DLD1 (cell line): ENCODE results near the gene HSPA1L.
"Not testable (repeated sequence)": the region's sequence is repeated elsewhere in the genome, so short reads cannot be mapped to it uniquely, and the experiment has no call there.

Source experiments
- in situ Hi-C: cut with HindIII; loops from 2 replicates; pipeline ENCODE4 v1.10.0; 2017; ENCODE audit warnings: low sequenced_read_pairs

The HSPA1L gene

GRCh38 chr6:31837369-31838113 is 22.5 kb upstream of the HSPA1L start:
- in situ Hi-C loops, result no loop called here

- in situ Hi-C loops, result no loop called here
Measured at GRCh38 chr6:31836474-31837368, 21.6 kb upstream of the HSPA1L start.

- in situ Hi-C loops, result no loop called here
Measured at GRCh38 chr6:31836047-31836473, 21.0 kb upstream of the HSPA1L start.

GRCh38 chr6:31834367-31835250 is 19.5 kb upstream of the HSPA1L start:
- in situ Hi-C loops, result no loop called here

GRCh38 chr6:31831350-31832215 is 16.5 kb upstream of the HSPA1L start:
- in situ Hi-C loops, result no loop called here

GRCh38 chr6:31830886-31831335 is 15.8 kb upstream of the HSPA1L start:
- in situ Hi-C loops, result no loop called here

- in situ Hi-C loops, result no loop called here
Measured at GRCh38 chr6:31829633-31830283, 14.7 kb upstream of the HSPA1L start.

GRCh38 chr6:31827286-31828079 is 12.4 kb upstream of the HSPA1L start, which contains the start of gene HSPA1B:
TSS of gene HSPA1B (plus strand) at chr6:31827738. CDS start at chr6:31827951, 213 bp downstream.
- in situ Hi-C loops, result no loop called here

- in situ Hi-C loops, result no loop called here
Measured at GRCh38 chr6:31826793-31827285, 11.8 kb upstream of the HSPA1L start.

GRCh38 chr6:31825553-31825952 is 10.5 kb upstream of the HSPA1L start:
- in situ Hi-C loops, result no loop called here

GRCh38 chr6:31823592-31824196 is 8.6 kb upstream of the HSPA1L start:
- in situ Hi-C loops, result not testable (repeated sequence)

GRCh38 chr6:31822036-31822821 is 7.1 kb upstream of the HSPA1L start:
- in situ Hi-C loops, result no loop called here

GRCh38 chr6:31821301-31822035 is 6.4 kb upstream of the HSPA1L start:
- in situ Hi-C loops, result no loop called here

GRCh38 chr6:31820399-31820798 is 5.3 kb upstream of the HSPA1L start:
- in situ Hi-C loops, result not testable (repeated sequence)

GRCh38 chr6:31819871-31820299 is 4.8 kb upstream of the HSPA1L start:
- in situ Hi-C loops, result no loop called here

- in situ Hi-C loops, result not testable (repeated sequence)
Measured at GRCh38 chr6:31817929-31818511, 2.9 kb upstream of the HSPA1L start.
